GM12873 (cell line): ENCODE data around the gene PLEKHA7.

Experiments
- CTCF ChIP-seq: IDR thresholded peaks from 2 replicates; pipeline ENCODE4 v1.5.1; 2012; ENCODE audit warnings: low read depth, mild to moderate bottlenecking, moderate library complexity, low read length, control low read depth; ENCODE audit not compliant: insufficient read depth; ENCODE audit errors: missing control alignments

PLEKHA7 gene

GRCh38 chr11:16772141-16772512 lies 242.1 kb downstream of the PLEKHA7 start:
- no peak for TF ChIP-seq CTCF

GRCh38 chr11:16771350-16772140 lies 242.7 kb downstream of the PLEKHA7 start:
- no peak for TF ChIP-seq CTCF

GRCh38 chr11:16770016-16770415 lies 244.2 kb downstream of the PLEKHA7 start:
- TF ChIP-seq CTCF, result no peak

- no peak for TF ChIP-seq CTCF
Observed at GRCh38 chr11:16769386-16769785, 244.8 kb downstream of the PLEKHA7 start.

GRCh38 chr11:16767957-16768356 lies 246.3 kb downstream of the PLEKHA7 start:
- TF ChIP-seq CTCF, result no peak

GRCh38 chr11:16767137-16767536 lies 247.1 kb downstream of the PLEKHA7 start:
- no peak for TF ChIP-seq CTCF

- TF ChIP-seq CTCF, result no peak
Observed at GRCh38 chr11:16764888-16765287, 249.3 kb downstream of the PLEKHA7 start.

- no peak for TF ChIP-seq CTCF
Observed at GRCh38 chr11:16763746-16764145, 250.5 kb downstream of the PLEKHA7 start.
